ENCODE results near the gene GSX2. TPM values are rescaled to one million over a fixed set of nuclear protein-coding genes. Genes with fewer than 3 reads are reported as not detected.

The GSX2 gene
- total RNA-seq, 3 donors from 2014 or later = not detected

DNA sequence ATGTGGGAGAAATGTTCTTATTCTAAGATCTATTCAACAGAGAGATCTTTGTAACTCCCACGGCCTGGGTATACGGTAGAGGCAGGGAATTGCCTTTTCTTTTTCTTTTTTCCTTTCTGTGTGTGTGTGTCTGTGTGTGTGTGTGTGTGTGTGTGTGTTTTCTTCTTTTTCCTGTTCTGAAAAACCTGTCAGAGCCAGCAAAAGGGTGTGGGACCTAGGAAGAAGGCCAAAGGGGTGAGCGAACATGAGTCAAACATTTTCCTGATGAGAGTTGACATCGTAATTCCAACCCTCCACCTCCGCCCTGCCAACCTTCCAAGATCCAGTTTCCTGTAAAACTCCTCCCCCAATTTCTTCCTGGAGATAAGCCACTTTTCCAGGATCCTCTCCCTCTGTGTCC, 32.8 kb upstream of the GSX2 start:
- Histone ChIP-seq H3K4me3 (no peak overlapping the region), H3K9me3 (no peaks in the 10 kb centered on the region), H3K36me3 (ENCODE audit: low read depth) (no peaks in the 10 kb centered on the region), H3K4me1 (ENCODE audit: low read depth) (peaks cover 26% of the 10 kb centered on the region)
- intact Hi-C loops (cut with DNase I, micrococcal nuclease) = no loop called here
- ATAC-seq (peak; percentile 69), DNase-seq (peak; percentile 55 to 85 (median 55))
- TF ChIP-seq, protein P1, sequence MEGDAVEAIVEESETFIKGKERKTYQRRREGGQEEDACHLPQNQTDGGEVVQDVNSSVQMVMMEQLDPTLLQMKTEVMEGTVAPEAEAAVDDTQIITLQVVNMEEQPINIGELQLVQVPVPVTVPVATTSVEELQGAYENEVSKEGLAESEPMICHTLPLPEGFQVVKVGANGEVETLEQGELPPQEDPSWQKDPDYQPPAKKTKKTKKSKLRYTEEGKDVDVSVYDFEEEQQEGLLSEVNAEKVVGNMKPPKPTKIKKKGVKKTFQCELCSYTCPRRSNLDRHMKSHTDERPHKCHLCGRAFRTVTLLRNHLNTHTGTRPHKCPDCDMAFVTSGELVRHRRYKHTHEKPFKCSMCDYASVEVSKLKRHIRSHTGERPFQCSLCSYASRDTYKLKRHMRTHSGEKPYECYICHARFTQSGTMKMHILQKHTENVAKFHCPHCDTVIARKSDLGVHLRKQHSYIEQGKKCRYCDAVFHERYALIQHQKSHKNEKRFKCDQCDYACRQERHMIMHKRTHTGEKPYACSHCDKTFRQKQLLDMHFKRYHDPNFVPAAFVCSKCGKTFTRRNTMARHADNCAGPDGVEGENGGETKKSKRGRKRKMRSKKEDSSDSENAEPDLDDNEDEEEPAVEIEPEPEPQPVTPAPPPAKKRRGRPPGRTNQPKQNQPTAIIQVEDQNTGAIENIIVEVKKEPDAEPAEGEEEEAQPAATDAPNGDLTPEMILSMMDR (IDR thresholded peaks at IDR 0.05) = no peak

DNA sequence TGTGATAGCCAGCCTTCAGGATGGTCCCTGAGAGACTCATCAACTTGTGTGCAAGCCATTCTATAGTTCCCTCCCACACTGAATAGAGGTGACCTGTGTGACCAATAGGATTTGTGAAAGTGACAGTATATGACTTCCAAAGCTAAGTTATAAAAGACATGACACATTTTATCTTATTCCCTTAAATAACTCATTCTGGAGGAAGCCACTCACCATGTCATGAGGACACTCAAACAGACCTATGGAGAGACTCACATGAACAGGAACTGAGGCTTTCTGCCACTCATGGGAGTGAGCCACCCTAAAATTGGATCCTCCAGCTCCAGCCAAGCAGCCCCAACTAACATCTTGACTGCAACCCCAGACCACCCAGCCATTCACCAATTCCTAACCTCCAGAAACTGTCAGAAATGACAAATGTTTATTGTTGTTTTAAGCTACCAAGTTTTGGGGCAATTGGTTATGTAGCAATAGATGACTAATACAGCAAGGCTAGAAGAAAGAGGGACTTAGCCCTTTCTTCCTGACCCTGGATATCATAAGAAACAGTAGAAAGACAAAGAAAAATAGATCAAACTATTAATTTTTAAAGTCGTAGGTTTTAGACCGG, 26.6 kb upstream of the GSX2 start:
- TF ChIP-seq, protein P1 (IDR thresholded peaks at IDR 0.05) = no peak
- ATAC-seq (no peak), DNase-seq (no peak)
- intact Hi-C loops (cut with DNase I, micrococcal nuclease) = no loop called here
- Histone ChIP-seq H3K9me3 (no peaks in the 10 kb centered on the region), H3K36me3 (ENCODE audit: low read depth) (no peaks in the 10 kb centered on the region), H3K4me1 (ENCODE audit: low read depth) (no peaks in the 10 kb centered on the region), H3K4me3 (no peak overlapping the region)

DNA sequence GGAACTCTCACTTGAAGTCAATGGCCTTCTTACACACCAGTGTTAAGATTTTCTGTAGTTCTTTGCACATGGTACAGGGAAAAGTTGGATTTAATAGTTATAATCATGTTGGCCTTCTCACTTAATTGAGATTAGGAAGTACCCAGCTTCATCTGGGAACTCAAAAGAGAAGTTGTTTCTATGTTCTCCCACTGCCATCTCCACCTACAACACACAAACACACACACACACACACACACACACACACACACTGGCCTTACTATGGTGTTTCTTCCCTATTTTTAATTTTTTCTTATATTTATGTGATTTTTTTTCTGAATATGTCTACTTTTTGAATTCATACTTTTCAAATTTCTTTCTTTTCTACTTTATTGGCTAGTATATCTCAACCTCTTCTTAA, 25.6 kb upstream of the GSX2 start:
- ATAC-seq = no peak
- H3K9me3 ChIP-seq = no peaks in the 10 kb centered on the region
- TF ChIP-seq, protein P1 (IDR thresholded peaks at IDR 0.05) = no peak
- no peak overlapping the region for H3K4me3 ChIP-seq
- intact Hi-C loops (cut with DNase I, micrococcal nuclease) = no loop called here
- no peaks in the 10 kb centered on the region for H3K36me3 ChIP-seq (ENCODE audit: low read depth)
- DNase-seq = no peak
- H3K4me1 ChIP-seq (ENCODE audit: low read depth) = no peaks in the 10 kb centered on the region

DNA sequence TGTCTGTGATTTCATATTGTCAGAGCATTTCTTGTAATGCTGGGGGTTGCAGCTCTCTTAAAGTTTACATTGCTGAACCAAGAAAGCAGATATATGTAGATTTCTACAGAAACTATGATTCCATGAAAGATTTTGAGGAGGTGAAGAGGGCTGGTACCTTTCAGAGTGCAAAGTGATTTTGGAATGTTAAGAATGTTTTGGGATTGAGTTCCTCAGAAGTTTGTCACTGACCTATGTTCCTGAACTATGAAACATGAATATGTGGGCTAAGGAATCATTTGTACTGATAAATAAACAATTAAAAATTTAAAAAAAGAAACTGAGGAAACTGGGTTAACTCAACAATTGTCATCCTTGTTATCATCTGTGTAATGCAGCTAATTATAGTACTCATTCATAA, 23.3 kb upstream of the GSX2 start:
- Histone ChIP-seq H3K9me3 (no peaks in the 10 kb centered on the region), H3K4me1 (ENCODE audit: low read depth) (no peaks in the 10 kb centered on the region), H3K36me3 (ENCODE audit: low read depth) (no peaks in the 10 kb centered on the region), H3K4me3 (no peak overlapping the region)
- no peak for ATAC-seq
- no peak for DNase-seq
- TF ChIP-seq, protein P1 (IDR thresholded peaks at IDR 0.05) = no peak
- intact Hi-C loops (cut with DNase I, micrococcal nuclease) = no loop called here

DNA sequence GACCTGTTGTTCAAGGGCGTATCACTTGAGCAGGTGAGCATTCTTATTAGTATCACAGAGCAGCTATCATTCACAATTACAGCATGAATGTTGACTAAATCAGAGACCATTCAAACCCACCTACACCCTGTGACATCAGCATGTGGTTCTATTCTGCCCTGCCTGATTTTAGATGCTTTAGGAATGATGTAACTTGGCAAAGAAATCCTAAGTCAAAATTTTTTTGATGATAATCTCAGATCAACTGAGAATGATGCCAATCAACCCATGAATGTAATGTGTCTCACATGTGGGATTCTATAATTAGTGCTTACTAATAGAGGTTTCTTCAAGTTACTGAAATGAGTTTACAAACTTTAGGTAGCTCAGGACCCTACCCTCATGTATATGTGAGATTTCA, 22.2 kb upstream of the GSX2 start:
- TF ChIP-seq, protein P1 (IDR thresholded peaks at IDR 0.05) = no peak
- H3K9me3 ChIP-seq = no peaks in the 10 kb centered on the region
- no peak for DNase-seq
- H3K36me3 ChIP-seq (ENCODE audit: low read depth) = no peaks in the 10 kb centered on the region
- intact Hi-C loops (cut with DNase I, micrococcal nuclease) = no loop called here
- ATAC-seq = no peak
- no peak overlapping the region for H3K4me3 ChIP-seq
- no peaks in the 10 kb centered on the region for H3K4me1 ChIP-seq (ENCODE audit: low read depth)

DNA sequence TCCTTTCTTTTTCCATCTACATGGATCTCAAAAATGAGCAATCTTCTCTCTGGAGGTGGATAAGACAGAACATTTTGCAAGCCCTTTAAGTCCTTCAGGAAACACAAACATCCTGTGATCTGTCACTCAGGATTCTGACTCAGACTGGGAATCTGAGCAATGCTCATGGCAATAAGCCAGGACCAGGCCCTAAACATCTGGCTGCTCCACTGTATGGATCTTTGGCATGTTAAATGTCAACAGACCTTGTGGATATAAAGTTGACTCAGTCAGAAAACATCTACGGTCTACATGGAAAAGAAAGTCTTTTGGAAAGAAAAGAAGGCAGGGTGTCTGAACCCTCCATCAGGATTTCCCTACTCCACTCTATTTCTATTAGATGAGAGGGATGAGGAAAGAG, 17.8 kb upstream of the GSX2 start:
- DNase-seq (peak in 2 of 3 donors; percentile 27 to 49), ATAC-seq (peak; percentile 95)
- intact Hi-C loops (cut with DNase I, micrococcal nuclease) = no loop called here
- TF ChIP-seq, protein P1 (IDR thresholded peaks at IDR 0.05) = no peak
- Histone ChIP-seq H3K9me3 (no peaks in the 10 kb centered on the region), H3K36me3 (ENCODE audit: low read depth) (no peaks in the 10 kb centered on the region), H3K4me1 (ENCODE audit: low read depth) (no peaks in the 10 kb centered on the region), H3K4me3 (no peak overlapping the region)

All from mucosa of descending colon (tissue), 3 donors.